Measurements from ENCODE around the gene C11orf58.

DNA sequence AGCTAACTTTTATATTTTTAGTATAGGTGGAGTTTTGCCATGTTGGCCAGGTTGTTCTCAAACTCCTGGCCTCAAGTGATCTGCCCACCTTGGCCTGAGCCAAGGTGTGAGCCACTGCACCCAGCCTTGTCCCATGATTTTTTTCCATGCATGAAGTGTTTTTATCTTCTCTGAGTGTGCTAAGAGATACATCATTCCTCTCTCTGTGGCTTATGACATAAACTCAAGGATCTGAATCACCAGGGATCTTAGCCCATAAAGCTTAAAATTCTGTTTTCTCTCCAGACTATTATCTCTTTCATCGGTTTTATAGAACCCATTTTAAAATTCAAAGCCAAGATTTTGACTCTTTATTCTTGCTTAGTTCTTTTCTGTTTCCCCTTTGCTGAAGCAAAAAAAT is 48.4 kb upstream of the C11orf58 start:
- no peak for TF ChIP-seq CTCF (IDR thresholded peaks at IDR 0.05 in 4 of 5, conservative IDR thresholded peaks at IDR 0.05 in 1 of 5)
- TF ChIP-seq POLR2A (IDR thresholded peaks at IDR 0.05) = no peak
